H1 (cell line): ENCODE measurements around the gene NRXN3. TPM values are rescaled to one million over a fixed set of nuclear protein-coding genes. Genes with fewer than 3 reads are reported as not detected.

Source experiments
- CTCF ChIP-seq, 3 experiments: IDR thresholded peaks; 1 replicate in 2 of 3; 2 replicates in 1 of 3; pipeline versions ENCODE4 v1.5.1 to v1.6.1; 2011; ENCODE audit warnings: low read length in 3 of 3, mild to moderate bottlenecking in 3 of 3, inconsistent platforms in 2 of 3, low read depth in 1 of 3, moderate library complexity in 1 of 3; ENCODE audit not compliant: insufficient read depth in 1 of 3; ENCODE audit errors: control extremely low read depth in 1 of 3
- polyA plus RNA-seq, 7 experiments: library from polyadenylated mRNA; depleted of rRNA in 3 of 7; stranded (reverse) in 5 of 7; unstranded in 2 of 7; fragments of >200 nt in 5 of 7; fragments of 200-250 nt in 2 of 7; gene quantifications; 1 replicate in 5 of 7; 2 replicates in 1 of 7; 4 replicates in 1 of 7; pipeline versions ENCODE4 v1.2.1 to v1.2.3, GENCODE V29; 2011 to 2013; ENCODE audit warnings: missing spikeins in 2 of 7, mixed read lengths in 2 of 7
- total RNA-seq: library from RNA; stranded (reverse); fragmentation: NEBNext Ultra II Directional; extraction: Animal tissue kit (Norgen Biotek cat#: 25700); gene quantifications from 2 replicates; pipeline ENCODE4 v1.2.1, GENCODE V29; 2021

The NRXN3 gene
- total and polyA plus RNA-seq, 2 of the 8 experiments (the other 6 are each of a cell fraction or from before 2014, with no cell fraction given) = 2.6 to 4.1 TPM

- no peak for TF ChIP-seq CTCF (IDR thresholded peaks at IDR 0.05; ENCODE audit: control extremely low read depth in 1 of 3, insufficient read depth in 1 of 3, low read depth in 1 of 3, low read length in 3 of 3)
- TF ChIP-seq, all 59 proteins: peak for 0
Observed at GRCh38 chr14:79318371-79318770, 1148.2 kb downstream of the NRXN3 start (continued).
